Right renal pelvis (tissue), 4 donors: ENCODE measurements around the gene LGALS14. TPM values are rescaled to one million over a fixed set of nuclear protein-coding genes. Genes with fewer than 3 reads are reported as not detected.
"Not testable (repeated sequence)": the region's sequence is repeated elsewhere in the genome, so short reads cannot be mapped to it uniquely, and the experiment has no call there.

Experiments
- DNase-seq, 4 donors: peaks; one replicate each; pipeline ENCODE4 v3.0.0-alpha.2; 2013; ENCODE audit warnings: low read depth in 4 of 4, low spot score in 3 of 4, missing footprints in 1 of 4
- polyA plus RNA-seq, 4 donors: library from polyadenylated mRNA; unstranded; fragments of 120-200 nt; gene quantifications; one replicate each; pipeline ENCODE4 v1.2.1, GENCODE V29; 2013; ENCODE audit not compliant: insufficient read length in 4 of 4

LGALS14 gene
- polyA plus RNA-seq: not detected

GRCh38 chr19:39704181-39705044 lies at the start of gene LGALS14:
Gene LGALS14 (plus strand): TSS chr19:39704481. CDS start chr19:39704529, 48 bp downstream.
- peak in 1 of 4 donors; percentile 19 for DNase-seq

- DNase-seq: no peak
Observed at GRCh38 chr19:39655613-39656012, 48.7 kb upstream of the LGALS14 start, which contains the start of gene LGALS16. Gene LGALS16 (plus strand): TSS chr19:39655913. CDS start chr19:39655962, 49 bp downstream.

GRCh38 chr19:39659791-39660190 lies 44.5 kb upstream of the LGALS14 start:
- no peak for DNase-seq

DNA sequence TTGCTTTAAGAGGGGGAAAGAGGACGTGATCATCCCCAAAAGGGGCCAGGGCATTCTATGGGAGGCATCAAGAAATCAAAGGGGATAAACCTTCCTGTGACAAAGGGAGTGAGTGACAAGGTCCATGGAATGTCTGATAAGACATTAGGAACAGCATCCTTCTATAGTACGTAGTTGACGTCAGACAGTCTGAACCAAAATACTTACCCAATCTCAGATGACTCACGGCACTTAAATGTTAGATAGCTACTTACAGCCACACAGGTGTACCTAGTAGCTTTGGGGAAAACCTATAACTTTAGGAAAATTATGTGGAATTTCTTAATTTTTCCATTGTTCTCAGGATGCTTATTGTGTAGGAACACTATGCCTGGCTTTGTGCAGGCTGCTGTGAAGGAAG lies 43.6 kb upstream of the LGALS14 start:
- no peak for DNase-seq

DNA sequence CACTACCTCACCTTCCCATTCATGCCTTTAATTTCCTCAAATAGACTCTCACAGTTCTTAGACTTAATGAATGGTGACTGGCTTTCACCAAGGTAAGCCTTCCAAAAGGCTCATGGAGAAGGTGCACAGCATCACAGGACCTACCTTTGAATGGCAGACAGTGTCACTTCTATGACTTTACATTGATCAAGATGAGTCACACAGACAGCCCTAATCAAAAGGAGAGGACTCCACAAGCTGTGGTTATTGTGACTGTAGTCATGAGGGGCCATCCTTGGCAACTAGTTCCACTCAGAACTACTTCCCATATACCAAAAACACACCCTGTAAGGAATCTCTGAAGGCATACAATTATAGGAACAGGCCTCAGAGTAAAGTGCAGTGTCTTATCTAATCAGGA lies 42.7 kb upstream of the LGALS14 start:
- DNase-seq: no peak

DNA sequence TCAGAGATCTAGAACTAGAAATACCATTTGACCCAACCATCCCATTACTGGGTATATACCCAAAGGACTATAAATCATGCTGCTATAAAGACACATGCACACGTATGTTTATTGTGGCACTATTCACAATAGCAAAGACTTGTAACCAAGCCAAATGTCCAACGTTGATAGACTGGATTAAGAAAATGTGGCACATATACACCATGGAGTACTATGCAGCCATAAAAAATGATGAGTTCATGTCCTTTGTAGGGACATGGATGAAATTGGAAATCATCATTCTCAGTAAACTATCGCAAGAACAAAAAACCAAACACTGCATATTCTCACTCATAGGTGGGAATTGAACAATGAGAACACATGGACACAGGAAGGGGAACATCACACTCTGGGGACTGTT lies 34.4 kb upstream of the LGALS14 start:
- DNase-seq: not testable (repeated sequence)

GRCh38 chr19:39670998-39671397 lies 33.3 kb upstream of the LGALS14 start:
- DNase-seq: no peak

- peak in 3 of 4 donors; percentile 25 to 35 (median 35) for DNase-seq
Observed at GRCh38 chr19:39671739-39672363, 32.4 kb upstream of the LGALS14 start.

DNA sequence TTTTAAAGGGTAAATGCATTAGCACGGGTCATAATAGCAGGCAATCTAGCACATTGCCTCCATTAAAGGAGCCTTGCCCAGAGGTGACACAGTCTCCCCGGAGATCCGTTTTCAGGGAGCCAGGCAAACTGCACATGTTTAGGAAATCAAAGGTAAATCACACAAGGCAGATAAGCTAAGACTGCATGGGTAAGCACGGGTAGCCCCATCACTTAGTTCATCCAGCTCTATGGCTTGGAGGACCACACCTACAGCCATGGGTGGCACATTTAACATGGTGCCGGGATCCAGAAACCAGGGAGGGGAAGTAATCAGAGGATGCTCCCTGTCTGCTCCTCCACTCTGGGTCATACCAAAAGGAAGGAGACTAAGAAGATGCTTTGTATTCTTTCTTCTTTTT lies 31.8 kb upstream of the LGALS14 start:
- DNase-seq: no peak

GRCh38 chr19:39673862-39674261 lies 30.4 kb upstream of the LGALS14 start:
- not testable (repeated sequence) for DNase-seq

- no peak for DNase-seq
Observed at GRCh38 chr19:39676004-39676403, 28.3 kb upstream of the LGALS14 start.

DNA sequence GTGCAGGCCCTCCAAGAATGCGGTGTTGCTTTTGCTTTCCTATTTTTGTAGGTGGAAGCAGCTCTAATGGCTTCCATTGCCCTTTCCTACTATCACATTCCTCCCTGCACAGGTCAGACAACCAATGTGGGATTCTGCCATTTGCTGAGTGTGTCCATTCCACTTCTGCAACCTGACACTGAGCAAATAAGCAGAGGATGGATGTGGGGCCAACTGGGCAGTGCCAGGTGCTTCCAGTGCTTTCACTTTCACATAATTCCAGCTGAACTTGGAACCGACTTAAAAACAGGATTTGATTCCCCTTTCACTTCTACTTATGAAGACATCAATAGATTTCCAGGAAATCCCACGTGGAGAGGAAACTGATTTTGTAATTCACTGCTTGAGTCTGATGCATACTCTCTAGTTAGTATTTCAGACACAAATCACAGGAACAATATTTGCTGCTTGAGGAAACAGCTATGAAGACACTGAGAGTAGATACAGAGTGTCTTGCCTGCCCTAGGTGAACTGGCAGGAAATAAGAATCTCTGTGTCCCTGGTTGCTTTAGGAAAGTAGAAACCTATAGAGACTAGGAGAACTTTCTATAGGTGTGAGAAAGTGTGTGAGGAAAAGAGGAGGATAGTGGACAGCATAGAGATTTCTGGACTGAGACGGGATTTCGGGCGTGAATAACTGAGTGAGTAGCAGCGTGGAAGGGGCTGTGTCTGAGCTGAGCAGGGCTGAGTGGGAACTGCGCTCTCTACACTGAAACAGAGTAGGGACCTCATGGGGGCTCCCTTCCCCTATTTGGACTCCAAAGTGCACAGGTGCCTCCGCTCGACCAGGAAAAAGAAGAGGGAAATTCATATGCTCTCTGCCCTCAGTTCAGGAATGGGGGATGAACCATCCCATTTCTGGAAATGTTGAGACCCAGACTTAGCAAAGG lies 26.1 kb upstream of the LGALS14 start:
- peak in 2 of 4 donors; percentile 13 to 29 for DNase-seq

GRCh38 chr19:39679056-39679790 lies 25.1 kb upstream of the LGALS14 start:
- no peak for DNase-seq

- DNase-seq: no peak
Observed at GRCh38 chr19:39679791-39680168, 24.5 kb upstream of the LGALS14 start.

- DNase-seq: no peak
Observed at GRCh38 chr19:39680593-39680992, 23.7 kb upstream of the LGALS14 start.

DNA sequence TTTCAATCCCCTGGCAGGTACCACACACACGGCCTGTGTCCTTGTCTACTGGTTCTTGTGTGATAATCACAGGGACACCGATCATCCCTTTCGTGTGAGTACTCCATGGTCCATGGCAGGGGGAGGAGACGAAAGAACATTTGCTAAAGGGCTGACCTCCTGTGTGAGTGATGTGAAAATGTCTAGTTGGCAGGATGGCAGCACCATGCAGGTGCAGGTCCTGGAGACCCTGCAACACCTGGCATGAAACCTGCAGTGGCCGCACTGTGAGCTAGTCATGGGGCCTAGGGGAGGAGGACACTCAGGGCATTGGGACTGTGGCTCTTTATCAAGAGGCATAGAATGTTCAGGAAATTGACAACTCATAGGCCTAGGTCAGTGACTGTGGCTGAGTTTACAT lies 22.9 kb upstream of the LGALS14 start:
- DNase-seq: no peak

DNA sequence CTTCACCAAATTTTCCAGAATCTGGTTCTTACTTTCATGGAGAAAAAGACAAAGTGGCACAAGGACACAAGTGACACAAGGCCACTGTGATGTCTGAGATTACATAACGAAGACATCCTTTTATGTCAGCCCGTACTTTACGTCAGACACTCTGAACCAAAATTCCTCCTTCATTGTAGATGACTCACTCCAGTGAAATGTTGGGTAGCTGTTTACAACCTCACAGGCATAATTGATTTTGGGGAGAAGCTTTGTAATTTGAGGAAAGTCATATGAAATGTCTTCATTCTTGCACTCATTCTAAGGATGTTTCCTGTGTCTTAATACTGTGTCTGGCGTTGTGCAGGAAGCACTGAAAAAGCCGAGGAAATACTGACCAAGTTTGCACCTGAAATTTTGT lies 20.0 kb upstream of the LGALS14 start:
- DNase-seq: no peak

- no peak for DNase-seq
Observed at GRCh38 chr19:39686739-39687138, 17.5 kb upstream of the LGALS14 start.

DNA sequence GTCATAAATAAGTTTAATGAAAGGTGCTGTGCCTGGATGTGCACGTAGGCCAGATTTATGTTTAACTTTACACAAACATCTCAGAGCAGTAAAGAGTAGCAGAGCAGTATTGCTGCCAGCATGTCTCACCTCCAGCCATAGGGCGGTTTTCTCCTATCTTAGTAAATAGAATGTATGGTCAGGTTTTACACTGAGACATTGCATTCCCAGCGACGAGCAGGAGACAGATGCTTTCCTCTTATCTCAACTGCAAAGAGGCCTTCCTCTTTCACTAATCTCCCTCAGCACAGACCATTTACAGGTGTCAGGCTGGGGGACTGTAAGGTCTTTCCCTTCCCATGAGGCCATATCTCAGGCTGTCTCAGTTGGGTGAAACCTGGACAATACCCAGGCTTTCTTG lies 15.6 kb upstream of the LGALS14 start:
- DNase-seq: not testable (repeated sequence)

- DNase-seq: no peak
Observed at GRCh38 chr19:39692166-39692565, 12.1 kb upstream of the LGALS14 start.
